GM21526 (cell line): ENCODE measurements around the gene EIF4EBP3.
"Not testable (repeated sequence)": the region's sequence is repeated elsewhere in the genome, so short reads cannot be mapped to it uniquely, and the experiment has no call there.

ENCODE experiments used
- ATAC-seq: cut with Tn5 transposase; IDR thresholded peaks from one replicate; pipeline ENCODE4 v1.9.1; 2021; ENCODE audit warnings: moderate library complexity; ENCODE audit not compliant: unreplicated experiment, low FRiP score

The EIF4EBP3 gene

GRCh38 chr5:140574165-140574564 is 26.7 kb downstream of the EIF4EBP3 start:
- ATAC-seq = no peak

GRCh38 chr5:140575309-140575708 is 27.8 kb downstream of the EIF4EBP3 start:
- no peak for ATAC-seq

- no peak for ATAC-seq
Observed at GRCh38 chr5:140576776-140577201, 29.3 kb downstream of the EIF4EBP3 start.

GRCh38 chr5:140579188-140579747 is 31.8 kb downstream of the EIF4EBP3 start:
- ATAC-seq = not testable (repeated sequence)

- ATAC-seq = no peak
Observed at GRCh38 chr5:140587495-140587894, 40.0 kb downstream of the EIF4EBP3 start.

- no peak for ATAC-seq
Observed at GRCh38 chr5:140588311-140589070, 41.0 kb downstream of the EIF4EBP3 start.

- ATAC-seq = no peak
Observed at GRCh38 chr5:140590861-140591260, 43.4 kb downstream of the EIF4EBP3 start.

- no peak for ATAC-seq
Observed at GRCh38 chr5:140591747-140592372, 44.4 kb downstream of the EIF4EBP3 start.

GRCh38 chr5:140593070-140593469 is 45.6 kb downstream of the EIF4EBP3 start:
- ATAC-seq = not testable (repeated sequence)

GRCh38 chr5:140594169-140594568 is 46.7 kb downstream of the EIF4EBP3 start:
- ATAC-seq = no peak

GRCh38 chr5:140595538-140596300 is 48.3 kb downstream of the EIF4EBP3 start:
- ATAC-seq = no peak

- ATAC-seq = no peak
Observed at GRCh38 chr5:140596321-140596741, 48.9 kb downstream of the EIF4EBP3 start.

GRCh38 chr5:140598836-140599235 is 51.4 kb downstream of the EIF4EBP3 start:
- ATAC-seq = no peak
